KG1 (cell line): Measurements from ENCODE around the gene UPF2.

ENCODE experiments used
- DNase-seq: peaks from one replicate; lab custom pipeline; 2025; lab: John Stamatoyannopoulos, UW

UPF2 gene

DNA sequence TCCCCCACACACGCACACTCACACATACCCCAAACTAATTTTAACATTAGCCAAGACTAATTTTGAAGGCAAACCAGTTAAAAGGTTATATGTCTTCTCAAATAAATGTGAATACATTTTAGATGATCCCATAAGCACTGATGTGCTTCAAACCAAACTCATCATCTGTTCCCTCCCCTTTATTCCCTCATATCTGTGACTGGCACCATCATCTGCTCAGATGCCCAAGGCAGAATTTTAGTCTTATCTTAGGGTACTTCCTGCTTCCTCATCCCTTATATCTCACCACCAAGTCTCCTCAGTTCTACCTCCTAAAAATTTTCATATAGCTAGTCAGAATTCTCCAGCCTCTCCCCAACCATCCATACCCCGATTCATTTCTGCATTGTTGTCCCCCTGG is 80.4 kb downstream of the UPF2 start:
- DNase-seq, result no peak

DNA sequence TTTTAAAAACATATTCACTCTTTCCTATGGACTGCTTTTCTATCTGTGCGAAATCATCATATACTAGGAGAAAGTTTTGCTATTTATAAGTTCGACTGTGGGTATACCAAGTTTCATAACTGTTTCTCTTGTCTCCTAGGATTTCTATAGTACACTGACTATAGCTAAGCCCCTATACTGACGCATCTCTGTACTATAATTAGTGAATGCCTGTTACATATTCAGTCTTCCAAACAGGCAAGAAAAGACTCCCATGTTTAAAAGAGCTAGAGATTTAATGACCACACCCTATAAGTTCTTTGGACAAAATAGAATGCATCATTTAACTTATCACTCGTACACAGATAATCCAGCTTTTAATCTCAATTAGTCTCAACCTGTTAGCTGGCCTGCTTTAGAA is 80.8 kb downstream of the UPF2 start:
- DNase-seq, result no peak

DNA sequence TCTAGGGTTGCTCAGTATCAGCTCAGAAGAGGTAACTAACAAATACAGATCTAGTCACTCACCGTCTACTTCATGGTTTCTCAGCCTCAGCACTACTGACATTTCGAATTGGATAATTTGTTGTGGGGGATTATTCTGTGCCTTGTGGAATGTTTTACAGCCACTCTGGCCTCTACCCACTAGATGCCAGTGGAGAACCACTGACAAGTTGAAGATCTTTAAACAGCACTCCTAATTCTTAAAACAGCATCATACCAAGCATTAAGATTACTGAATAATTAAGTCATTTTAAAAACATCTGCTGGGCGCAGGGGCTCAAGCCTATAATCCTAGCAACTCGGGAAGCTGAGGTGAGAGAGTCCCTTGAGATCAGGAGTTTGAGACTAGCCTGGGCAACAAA is 82.6 kb downstream of the UPF2 start:
- no peak for DNase-seq

DNA sequence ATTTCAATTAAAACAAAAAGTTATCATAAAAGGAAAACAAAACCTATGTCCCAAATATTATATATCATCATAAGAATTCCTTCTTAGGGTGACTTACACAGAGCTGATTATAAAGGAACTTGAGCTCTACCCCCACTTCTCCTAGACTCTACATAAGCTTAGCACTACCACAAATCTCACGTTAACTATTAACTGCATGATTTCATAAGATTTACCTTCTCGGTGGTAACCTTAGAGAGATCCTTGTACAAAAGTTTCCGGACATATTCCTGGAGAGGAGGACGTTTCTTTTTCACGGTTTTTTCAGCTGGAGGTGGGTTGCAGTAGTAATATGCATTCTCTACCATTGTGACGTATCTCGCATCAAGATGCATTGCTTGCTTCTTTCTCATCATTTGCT is 83.7 kb downstream of the UPF2 start:
- DNase-seq, result no peak

DNA sequence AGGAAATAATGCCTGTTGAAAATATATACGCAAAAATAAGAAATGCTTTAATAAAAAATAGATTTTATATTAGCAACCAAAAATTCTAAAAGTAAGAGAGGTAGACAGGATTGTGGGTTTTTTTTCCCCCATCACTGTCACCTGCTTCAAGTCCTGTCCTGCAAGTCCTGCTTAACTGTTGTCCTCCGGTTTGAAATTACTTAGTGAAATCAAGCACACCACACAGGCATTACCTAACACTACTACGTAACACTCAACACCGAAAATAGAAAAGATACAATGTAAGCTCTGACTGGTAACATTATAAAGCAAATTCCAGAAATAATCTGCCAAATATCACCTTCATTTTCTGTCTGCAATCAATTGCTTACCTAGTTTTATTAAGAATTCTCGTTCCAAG is 90.9 kb downstream of the UPF2 start:
- no peak for DNase-seq

DNA sequence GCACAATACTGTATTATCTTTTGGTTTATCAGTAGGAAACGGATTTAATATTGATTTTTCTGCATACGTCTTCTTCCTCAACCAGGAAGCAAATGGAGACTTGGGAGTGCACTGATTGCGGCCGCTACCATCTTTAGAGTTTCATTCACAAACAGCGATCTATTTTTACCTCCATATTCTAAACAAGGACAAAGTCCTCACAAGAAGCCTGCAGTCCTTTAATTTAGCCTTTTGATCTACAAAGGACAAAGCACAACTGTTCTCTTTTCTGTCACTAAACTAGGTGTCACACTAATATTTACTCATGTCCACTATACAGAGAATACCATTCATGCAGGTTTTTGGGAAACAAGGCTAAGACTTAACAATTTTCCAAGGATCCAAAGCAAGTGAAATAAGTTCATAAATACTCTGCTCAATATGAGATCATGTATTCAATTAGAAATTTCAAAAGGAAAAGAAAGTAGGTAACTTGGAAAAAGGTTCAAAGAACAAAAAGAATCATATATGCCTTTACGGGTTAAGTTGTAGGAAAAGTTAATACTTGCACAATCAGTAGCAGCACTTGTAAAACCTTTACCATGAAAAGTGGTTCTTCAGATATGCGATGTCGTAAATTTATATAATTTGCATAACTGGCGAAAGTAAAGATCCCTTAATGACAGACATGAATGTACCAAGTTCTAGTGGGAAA is 92.1 kb downstream of the UPF2 start:
- DNase-seq, result no peak

DNA sequence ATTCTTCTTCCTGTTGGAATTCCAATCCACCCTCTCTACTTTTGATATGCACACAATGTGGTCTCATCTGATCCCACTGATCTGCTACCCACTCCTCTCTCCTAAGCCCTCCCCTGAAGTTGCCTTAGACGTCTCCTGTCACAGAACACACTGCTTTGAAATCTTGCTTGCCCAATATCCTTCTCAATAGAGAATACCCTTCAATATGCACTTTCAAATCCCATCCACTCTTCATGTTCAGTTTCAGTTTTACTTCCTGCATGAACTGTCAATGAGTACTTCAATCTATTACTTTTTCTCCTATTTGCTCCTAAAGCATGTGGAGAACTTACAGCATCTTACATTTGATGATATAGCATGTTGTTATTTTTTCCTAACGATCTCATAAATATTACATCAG is 93.5 kb downstream of the UPF2 start:
- no peak for DNase-seq

DNA sequence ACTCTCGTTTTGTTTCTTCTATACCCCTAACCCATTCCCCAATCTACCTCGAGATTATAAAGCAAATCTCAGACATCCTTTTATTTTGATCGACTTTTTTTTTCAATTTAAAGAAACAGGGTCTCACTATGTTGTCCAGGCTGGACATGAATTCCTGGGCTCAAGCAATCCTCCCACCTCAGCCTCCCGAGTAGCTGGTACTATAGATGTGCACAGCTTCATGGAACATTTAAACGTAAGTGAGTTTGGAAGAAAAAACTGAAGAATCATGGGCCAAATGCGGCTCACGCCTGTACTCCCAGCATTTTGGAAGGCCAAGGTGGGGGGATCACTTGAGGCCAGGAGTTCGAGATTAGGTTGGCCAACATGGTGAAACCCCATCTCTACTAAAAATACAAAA is 96.0 kb downstream of the UPF2 start:
- DNase-seq, result no peak

DNA sequence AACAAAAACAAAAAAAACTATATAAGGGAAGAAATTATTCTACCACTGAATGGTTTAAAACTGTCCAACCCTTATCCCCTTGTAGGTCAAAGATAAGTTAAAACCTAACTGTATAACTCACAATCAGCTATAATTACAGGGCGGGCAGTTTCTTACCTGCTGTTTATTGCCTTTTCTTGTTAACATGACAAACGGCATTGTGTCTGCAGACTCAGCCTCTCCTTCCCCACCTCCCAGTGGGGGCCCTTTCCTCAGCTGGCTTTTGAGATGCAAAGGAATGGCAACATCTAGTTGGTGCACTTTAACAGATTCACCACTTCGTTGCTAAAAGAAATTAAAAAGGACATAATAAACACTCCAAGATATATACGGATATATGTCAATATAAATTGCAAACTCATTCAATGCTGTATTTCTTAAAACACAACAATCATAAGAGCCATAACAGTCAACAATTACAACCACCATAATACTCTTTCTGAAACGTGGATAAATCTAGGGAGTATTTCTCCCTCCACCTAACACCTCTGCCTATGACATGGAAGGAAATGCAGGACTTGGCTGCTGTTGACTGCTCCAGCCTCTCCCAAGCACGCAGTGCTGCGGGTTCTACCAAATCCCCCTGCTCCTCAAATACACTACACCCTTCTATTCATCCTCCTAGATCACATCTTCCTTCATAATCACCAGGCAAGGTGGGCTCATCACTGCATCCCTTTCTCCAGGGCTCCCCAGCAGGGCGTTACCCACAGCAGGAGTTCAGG is 106.0 kb downstream of the UPF2 start:
- DNase-seq, result no peak

DNA sequence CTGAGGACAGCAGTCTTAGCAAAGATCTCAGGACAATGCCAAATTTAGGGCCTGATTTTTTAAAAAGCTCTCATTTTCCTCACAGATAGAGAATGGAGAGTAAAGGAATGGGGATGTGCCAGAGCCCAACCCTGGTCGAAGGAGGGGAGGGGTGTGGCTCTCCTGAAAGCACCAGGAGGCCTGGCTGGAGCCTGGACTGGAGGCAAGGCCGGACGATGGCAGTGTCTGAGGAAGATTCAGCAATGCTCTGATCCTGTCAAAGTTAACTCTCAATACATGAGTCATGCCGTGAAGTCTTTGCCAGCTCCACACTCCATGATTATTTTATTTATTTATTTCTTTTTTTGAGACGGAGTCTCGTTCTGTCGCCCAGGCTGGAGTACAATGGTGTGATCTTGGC is 108.3 kb downstream of the UPF2 start:
- DNase-seq, result no peak

DNA sequence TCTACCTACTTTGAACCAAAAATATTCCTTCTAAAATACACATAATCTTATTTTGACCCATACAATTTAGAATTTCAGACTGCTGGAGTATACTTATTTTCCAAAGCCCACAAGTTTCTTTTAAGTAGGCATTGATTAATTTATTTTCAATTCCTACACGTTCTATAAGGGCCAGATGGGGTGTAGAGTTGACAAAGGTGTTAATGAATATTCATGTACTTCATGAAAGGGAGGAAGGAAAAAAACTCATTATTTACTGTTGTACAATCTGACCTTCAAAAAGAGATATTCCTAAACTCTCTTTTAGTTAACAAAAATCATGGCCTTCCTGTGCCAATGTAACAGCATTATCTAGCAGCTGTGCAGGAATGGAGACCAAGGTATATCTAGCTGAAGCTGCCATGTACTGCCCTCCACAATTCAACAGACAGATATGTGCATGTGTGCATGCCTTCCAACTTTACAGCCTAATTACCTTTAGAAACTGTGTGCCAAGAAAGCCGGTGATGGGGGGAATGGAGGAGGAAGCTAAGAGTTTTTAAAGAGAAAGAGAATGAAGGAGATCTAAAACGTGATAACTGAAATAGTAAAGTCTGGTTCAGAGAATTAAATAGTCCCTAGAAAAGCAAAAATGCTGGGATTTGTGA is 108.9 kb downstream of the UPF2 start:
- no peak for DNase-seq

DNA sequence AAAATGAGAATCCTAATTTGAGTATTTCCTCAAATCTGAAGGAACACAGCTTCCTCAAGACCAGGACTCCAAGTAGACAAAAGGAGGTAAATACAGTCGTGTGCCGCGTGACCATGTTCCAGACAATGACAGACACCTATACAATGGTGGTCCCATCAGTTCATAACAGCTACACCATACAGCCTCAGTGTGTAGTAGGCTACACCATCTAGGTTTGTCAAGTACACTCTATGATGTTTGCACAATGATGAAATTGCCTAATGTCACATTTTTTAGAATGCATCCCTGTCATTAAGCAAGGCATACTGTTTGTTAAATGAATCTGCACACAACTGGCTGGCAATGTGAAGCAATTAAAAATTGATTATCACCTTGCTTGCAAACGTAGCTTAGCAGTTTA is 111.6 kb downstream of the UPF2 start:
- no peak for DNase-seq

DNA sequence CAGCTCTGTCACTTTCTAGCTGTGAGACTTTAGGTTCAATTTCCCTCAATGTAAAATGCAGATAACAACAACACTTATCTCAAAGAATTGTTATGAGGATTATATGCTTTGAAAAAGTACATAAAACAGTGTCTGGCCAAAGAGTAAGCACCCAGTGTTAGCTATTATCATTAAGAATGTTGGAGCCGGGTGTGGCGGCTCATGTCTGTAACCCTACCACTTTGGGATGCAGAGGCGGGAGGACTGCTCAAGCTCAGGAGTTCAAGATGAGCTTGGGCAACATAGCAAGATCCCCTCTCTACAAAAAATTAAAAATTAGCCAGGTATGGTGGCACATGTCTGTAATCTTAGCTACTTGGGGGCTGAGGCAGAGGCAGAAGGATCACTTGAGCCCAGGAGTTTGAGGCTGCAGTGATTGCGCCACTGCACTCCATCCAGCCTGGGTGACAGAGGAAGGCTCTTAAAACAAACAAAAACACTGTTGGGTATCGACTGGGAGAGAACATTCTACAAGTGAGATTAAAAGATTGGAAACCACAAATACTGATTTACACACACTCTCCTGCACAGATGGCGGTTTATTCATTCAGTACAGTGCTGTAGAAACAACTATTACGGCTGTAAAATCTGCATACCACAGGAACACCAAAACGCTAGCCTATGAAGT is 112.2 kb downstream of the UPF2 start:
- no peak for DNase-seq

DNA sequence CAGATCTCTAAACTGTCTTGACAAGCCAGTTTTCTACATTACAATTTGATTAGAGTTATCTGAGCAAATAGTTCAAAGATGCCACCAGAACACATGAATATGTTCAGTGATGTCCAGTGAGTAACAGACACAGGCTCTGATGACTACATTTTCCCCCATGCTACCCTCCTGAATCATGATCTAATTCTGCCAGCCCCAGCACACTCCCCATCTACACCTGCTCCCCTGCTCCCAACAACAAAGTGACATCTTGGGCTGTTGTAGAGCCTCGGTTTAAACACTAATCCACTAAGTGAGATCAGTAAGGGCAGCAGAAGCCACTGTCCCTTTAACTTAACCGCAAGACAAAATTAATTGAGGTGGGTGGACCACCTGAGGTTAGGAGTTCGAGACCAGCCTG is 114.9 kb downstream of the UPF2 start:
- no peak for DNase-seq

DNA sequence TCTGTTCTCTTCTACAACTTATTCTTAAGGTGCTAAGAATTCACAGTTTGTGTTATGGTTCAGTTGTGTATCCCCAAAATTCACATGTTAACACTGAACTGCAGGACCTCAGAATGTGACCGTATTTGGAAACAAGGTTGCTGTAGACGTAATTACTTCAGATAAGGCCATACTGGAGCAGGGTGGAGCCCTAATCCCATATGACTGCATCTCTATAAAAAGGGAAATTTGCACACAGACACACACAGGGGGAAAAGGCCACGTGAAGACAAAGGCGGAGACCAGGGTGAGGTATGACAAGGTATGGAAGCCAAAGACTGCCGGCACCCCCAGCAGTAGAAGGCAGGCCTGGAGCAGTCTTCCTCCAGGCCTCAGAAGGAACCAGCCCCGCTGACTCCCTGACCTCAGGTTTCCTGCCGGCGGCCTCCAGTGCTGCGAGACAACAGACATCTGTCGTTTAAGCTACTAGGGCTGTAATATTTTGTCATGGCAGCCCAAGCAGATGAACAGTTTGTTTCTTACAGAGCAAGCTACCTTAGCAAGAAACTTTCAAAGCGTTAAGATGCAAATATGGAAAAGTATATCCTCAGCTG is 120.7 kb downstream of the UPF2 start:
- no peak for DNase-seq

DNA sequence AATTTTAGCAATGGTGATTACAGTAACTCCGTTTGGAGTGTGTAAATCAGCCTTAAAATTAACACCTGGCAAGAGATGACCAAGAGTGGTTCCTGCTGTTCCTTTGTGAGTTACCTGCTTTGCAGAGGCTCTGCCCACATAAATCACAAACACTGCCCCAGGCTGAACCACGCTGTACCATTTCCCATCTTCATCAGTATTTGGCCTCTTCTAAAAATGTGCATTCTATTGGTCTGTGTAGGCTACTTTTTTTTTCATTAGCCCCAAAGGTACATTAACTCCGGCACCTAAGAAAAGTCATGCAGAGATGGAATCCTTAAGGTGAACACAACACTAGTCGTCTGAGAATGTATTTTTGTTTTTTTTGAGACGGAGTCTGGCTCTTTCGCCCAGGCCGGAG is 123.3 kb downstream of the UPF2 start:
- no peak for DNase-seq

DNA sequence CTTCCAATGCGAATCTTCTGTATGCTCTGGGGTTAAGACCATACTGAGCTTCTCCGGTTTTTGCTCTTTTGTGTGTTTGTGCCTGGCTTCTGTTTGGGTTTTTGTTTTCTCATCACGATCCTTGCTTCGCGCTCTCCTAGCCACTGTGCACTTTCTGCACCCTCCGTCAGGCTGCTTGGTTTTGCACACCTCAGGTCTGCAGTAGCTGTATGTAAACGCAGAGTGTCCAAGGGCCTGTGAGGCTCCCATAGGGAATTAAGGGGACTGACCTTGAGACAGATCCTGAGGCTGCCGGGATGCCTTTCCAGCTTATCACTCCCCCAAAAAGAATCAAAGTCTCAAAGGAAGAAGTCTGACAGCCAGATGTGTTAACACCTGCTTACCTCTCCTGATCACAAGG is 124.2 kb downstream of the UPF2 start:
- no peak for DNase-seq

DNA sequence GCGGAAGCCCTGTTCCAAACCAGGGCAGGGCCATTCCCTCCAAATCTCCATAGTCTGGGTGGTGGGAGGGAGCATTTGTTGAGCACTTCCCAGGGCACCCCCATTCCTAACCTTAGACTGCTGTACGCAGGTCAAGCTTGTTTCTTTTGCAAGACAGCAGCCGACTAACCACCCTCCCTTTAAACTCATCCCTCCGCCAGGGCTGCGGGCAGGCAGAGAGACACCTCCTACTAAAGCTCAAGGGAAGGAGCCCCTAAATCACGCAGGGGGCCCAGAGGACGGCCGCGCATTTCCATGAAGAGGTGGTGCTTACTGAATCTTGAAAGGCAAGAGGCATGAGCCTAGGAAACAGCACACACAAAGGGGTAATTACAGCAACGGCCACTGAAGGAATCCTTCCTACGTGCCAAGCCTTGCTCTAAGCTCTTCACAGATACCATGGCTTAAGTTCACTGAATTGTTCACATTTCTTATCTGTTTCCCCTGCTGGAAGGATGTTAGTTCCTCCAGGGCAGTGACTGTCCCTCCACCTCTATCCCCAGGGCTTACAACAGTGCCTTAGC is 129.4 kb downstream of the UPF2 start:
- DNase-seq, result no peak

DNA sequence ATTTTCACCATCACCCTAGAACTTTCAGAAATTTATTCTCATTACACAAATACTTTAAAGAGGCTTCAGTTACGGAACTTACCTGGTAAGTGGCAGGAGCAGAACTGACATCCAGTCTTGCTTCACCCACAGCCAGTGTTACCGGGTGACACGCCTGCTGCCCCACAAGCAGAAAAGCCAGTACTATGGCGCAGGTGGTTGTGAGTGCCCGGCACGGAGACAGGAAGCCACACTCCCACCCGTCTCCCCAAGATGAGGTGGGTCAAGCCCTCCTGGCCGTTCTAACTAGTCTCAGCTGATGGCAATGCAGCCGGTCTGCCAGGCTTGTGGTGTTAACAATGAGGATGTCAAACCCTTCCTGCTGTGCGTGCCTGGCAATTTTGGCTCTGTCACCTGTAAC is 132.5 kb downstream of the UPF2 start:
- no peak for DNase-seq

DNA sequence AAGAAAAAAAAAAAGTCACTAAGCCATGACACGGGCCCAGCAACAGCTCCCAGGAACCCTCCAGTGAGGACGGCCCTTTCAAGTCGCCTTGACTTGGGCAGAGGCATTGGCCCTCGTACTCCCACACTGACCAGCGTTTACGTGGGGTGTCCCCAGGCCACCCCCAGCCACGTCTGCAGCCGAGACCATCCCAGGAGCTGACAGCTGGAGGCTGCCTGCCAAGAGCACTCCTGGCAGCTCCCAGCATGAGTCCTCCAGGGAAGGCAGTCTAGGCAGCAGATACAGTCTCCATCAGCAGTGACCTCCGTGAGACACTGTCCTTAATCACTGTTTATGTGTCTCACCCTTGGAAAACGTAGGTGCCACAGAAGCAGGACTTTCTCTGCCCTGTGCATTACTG is 133.0 kb downstream of the UPF2 start:
- no peak for DNase-seq

DNA sequence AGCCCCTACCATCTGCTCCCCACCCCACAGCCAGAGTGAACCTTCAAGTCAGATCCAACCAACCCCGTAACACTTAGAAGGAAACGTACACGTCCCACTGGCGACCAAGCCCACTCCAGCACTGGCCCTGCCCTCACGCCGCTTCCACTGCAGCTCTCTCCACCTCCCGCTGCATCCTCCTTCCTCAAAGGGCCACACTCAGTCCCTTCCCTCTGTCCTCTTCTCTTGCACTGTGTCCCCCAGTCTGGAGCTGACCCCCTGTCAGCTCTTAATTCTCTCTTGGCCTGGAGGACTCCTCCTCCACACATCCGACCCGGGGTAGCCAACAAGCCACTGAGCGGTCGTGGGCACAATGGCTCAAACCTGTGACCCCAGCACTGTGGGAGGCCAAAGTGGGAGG is 133.6 kb downstream of the UPF2 start:
- DNase-seq, result no peak

DNA sequence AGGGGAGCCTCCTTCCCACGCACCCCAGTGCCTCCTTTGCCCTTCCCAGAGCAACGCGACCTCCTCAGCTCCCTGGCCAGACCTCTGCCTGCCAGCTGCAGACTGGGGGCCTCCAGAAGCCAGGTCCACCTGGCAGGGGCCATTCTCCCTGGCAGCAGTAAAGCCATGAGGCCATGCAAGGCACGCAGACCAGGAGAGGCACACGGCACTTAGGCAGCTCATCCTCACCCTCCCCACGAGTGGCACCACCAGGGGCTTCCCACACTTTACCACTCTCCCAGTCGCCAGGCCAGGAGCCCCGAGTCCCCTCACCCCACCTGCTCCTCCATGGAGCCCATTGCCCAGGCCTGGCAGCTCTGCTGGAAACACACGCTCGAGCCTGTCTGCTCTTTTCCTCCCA is 134.1 kb downstream of the UPF2 start:
- DNase-seq, result no peak
